Measurements from ENCODE around the gene RAB9A.

RAB9A gene

GRCh38 chrX:13697976-13698375, 9.0 kb downstream of the RAB9A start:
- Histone ChIP-seq H3K4me3 (ENCODE audit: low read length) (peak overlapping the region; percentile 60), H3K27me3 (ENCODE audit: control insufficient read depth, low read length) (no peaks in the 10 kb centered on the region), H3K36me3 (ENCODE audit: control insufficient read depth, low read length) (peaks cover 7% of the 10 kb centered on the region), H4K20me1 (ENCODE audit: control insufficient read depth, insufficient read depth, low read depth, low read length) (peaks cover 3% of the 10 kb centered on the region; the same call in 1 of the 2 replicates), H3K27ac (ENCODE audit: low read depth, low read length) (peak overlapping the region; percentile 74), H3K9me2 (replicated peaks; ENCODE audit: control insufficient read depth, low read length) (no peaks in the 10 kb centered on the region), H3K9me3 (ENCODE audit: control insufficient read depth, insufficient read depth, low read length) (no peaks in the 10 kb centered on the region), H3F3A (ENCODE audit: control insufficient read depth, insufficient read depth) (peaks cover 7% of the 10 kb centered on the region), H3K4me1 (ENCODE audit: control insufficient read depth, low read length) (peaks cover 69% of the 10 kb centered on the region), H3K4me2 (ENCODE audit: low read length) (peak overlapping the region; percentile 73), H3K79me2 (ENCODE audit: control insufficient read depth, low read length) (peaks cover 98% of the 10 kb centered on the region)
- no peak for TF ChIP-seq EZH2phosphoT487 (IDR thresholded peaks at IDR 0.05; ENCODE audit: borderline replicate concordance, low read length)
- TF ChIP-seq CTCF (IDR thresholded peaks at IDR 0.05; ENCODE audit: low read depth, low read length, poor library complexity, severe bottlenecking) = no peak

- H3K27ac ChIP-seq (ENCODE audit: low read depth, low read length) = peak overlapping the region; percentile 74
- TF ChIP-seq CTCF (IDR thresholded peaks at IDR 0.05; ENCODE audit: low read depth, low read length, poor library complexity, severe bottlenecking) (no peak), EZH2phosphoT487 (IDR thresholded peaks at IDR 0.05; ENCODE audit: borderline replicate concordance, low read length) (no peak)
- H3K4me1 ChIP-seq (ENCODE audit: control insufficient read depth, low read length) = peaks cover 64% of the 10 kb centered on the region
- peaks cover 7% of the 10 kb centered on the region for H3K36me3 ChIP-seq (ENCODE audit: control insufficient read depth, low read length)
- H4K20me1 ChIP-seq (ENCODE audit: control insufficient read depth, insufficient read depth, low read depth, low read length) = peaks cover 3% of the 10 kb centered on the region; the same call in 1 of the 2 replicates
- no peaks in the 10 kb centered on the region for H3K27me3 ChIP-seq (ENCODE audit: control insufficient read depth, low read length)
- peaks cover 98% of the 10 kb centered on the region for H3K79me2 ChIP-seq (ENCODE audit: control insufficient read depth, low read length)
- H3F3A ChIP-seq (ENCODE audit: control insufficient read depth, insufficient read depth) = peaks cover 7% of the 10 kb centered on the region
- no peaks in the 10 kb centered on the region for H3K9me2 ChIP-seq (replicated peaks; ENCODE audit: control insufficient read depth, low read length)
- peak overlapping the region; percentile 73 for H3K4me2 ChIP-seq (ENCODE audit: low read length)
- peak overlapping the region; percentile 60 for H3K4me3 ChIP-seq (ENCODE audit: low read length)
- no peaks in the 10 kb centered on the region for H3K9me3 ChIP-seq (ENCODE audit: control insufficient read depth, insufficient read depth, low read length)
Measured at GRCh38 chrX:13698432-13698831, 9.5 kb downstream of the RAB9A start.

GRCh38 chrX:13699183-13699826, 10.4 kb downstream of the RAB9A start:
- Histone ChIP-seq H3K4me2 (ENCODE audit: low read length) (peak overlapping the region; percentile 73), H3K36me3 (ENCODE audit: control insufficient read depth, low read length) (peaks cover 10% of the 10 kb centered on the region), H3K27me3 (ENCODE audit: control insufficient read depth, low read length) (no peaks in the 10 kb centered on the region)

More at GRCh38 chrX:13699183-13699826, 10.4 kb downstream of the RAB9A start:
- H3K4me1 ChIP-seq (ENCODE audit: control insufficient read depth, low read length) = peaks cover 56% of the 10 kb centered on the region
- H3K9me3 ChIP-seq (ENCODE audit: control insufficient read depth, insufficient read depth, low read length) = no peaks in the 10 kb centered on the region
- H3K79me2 ChIP-seq (ENCODE audit: control insufficient read depth, low read length) = peaks cover 98% of the 10 kb centered on the region
- peak overlapping the region; percentile 74 for H3K27ac ChIP-seq (ENCODE audit: low read depth, low read length)
- peaks cover 7% of the 10 kb centered on the region for H3F3A ChIP-seq (ENCODE audit: control insufficient read depth, insufficient read depth)
- H3K4me3 ChIP-seq (ENCODE audit: low read length) = peak overlapping the region; percentile 60
- peaks cover 3% of the 10 kb centered on the region; the same call in 1 of the 2 replicates for H4K20me1 ChIP-seq (ENCODE audit: control insufficient read depth, insufficient read depth, low read depth, low read length)
- H3K9me2 ChIP-seq (replicated peaks; ENCODE audit: control insufficient read depth, low read length) = no peaks in the 10 kb centered on the region
- no peak for TF ChIP-seq CTCF (IDR thresholded peaks at IDR 0.05; ENCODE audit: low read depth, low read length, poor library complexity, severe bottlenecking)
- TF ChIP-seq EZH2phosphoT487 (IDR thresholded peaks at IDR 0.05; ENCODE audit: borderline replicate concordance, low read length) = no peak

All from DOHH2 (cell line).